NB4 (cell line): Measurements from ENCODE around the gene BPTF.
"Not testable (repeated sequence)": the region's sequence is repeated elsewhere in the genome, so short reads cannot be mapped to it uniquely, and the experiment has no call there.

ENCODE experiments used
- DNase-seq: peaks from one replicate; pipeline ENCODE4 v3.0.0; 2010; ENCODE audit warnings: low read depth
- H3K4me3 ChIP-seq: one replicate; pipeline ENCODE4 v1.5.1; 2011; ENCODE audit warnings: mild to moderate bottlenecking, low read depth, low read length, moderate library complexity
- CTCF ChIP-seq: IDR thresholded peaks from one replicate; pipeline ENCODE4 v1.5.1; 2012; ENCODE audit warnings: low read depth, low read length
- MYC ChIP-seq: IDR thresholded peaks from 2 replicates; pipeline ENCODE4 v1.6.1; 2011; ENCODE audit warnings: low read depth, low read length
- POLR2A ChIP-seq: IDR thresholded peaks from 2 replicates; pipeline ENCODE4 v1.6.1; 2011; ENCODE audit warnings: mild to moderate bottlenecking; ENCODE audit not compliant: insufficient read length; ENCODE audit errors: extremely low read depth
- TF ChIP-seq, protein P1 (sequence below): IDR thresholded peaks from 2 replicates; pipeline ENCODE4 v1.6.1; 2011; ENCODE audit warnings: low read depth, low read length

Gene BPTF

GRCh38 chr17:67974598-67975066, 149.3 kb downstream of the BPTF start:
- no peak for TF ChIP-seq POLR2A
- no peak overlapping the region for H3K4me3 ChIP-seq
- DNase-seq = no peak

DNA sequence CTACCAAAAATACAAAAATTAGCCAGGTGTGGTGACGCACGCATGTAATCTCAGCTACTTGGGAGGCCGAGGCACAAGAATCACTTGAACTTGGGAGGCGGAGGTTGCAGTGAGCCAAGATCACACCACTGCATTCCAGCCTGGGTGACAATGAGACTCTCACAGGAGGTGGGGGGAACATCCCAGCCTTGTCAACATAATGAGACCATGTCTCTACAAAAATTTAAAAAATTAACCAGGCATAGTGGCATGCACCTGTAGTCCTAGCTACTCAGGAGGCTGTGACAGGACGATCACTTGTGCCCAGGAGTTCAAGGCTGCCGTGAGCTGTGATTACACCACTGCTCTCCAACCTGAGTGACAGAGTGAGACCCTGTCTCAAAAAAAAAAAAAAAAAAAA, 151.0 kb downstream of the BPTF start:
- H3K4me3 ChIP-seq, DNase-seq: not testable (repeated sequence)

DNA sequence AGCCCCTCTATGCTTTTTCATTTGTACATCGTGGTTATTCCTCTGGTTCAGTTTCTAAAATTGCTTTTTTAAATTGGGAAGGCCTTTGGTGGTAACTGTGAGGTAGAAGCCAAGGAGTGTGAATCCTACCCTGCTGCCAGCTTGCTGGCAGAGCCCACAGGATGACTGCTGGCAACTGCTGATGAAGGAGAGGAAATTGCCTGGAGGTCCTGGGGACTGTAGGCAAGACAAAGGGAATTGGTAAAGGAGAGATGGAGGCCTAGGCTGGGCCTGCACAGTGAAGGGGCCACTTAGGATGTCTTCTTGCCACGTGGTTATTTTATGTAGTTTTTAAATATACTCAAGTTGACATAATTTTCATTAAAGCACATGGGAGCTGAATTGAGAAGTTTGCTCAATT, 155.2 kb downstream of the BPTF start:
- no peak overlapping the region for H3K4me3 ChIP-seq
- TF ChIP-seq MYC = no peak
- DNase-seq = no peak

DNA sequence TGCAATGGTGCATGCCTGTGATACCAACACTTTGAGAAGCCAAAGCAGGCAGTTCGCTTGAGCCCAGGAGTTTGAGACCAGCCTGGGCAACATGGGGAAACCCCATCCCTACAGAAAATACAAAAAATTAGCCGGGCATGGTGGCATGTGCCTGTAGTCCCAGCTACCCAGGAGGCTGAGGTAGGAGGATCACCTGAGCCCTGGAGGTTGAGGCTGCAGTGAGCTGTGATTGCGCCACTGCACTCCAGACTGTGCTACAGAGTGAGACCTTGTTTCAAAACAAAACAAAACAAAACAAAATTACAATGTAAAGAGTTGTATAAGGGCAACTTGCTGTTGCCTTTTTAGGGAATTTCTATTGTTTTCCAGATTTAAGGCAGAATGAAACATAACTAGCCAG, 155.6 kb downstream of the BPTF start:
- not testable (repeated sequence) for DNase-seq, H3K4me3 ChIP-seq

GRCh38 chr17:67982034-67982640, 156.8 kb downstream of the BPTF start:
- TF ChIP-seq CTCF (no peak), MYC (no peak), POLR2A (no peak)
- TF ChIP-seq, protein P1, sequence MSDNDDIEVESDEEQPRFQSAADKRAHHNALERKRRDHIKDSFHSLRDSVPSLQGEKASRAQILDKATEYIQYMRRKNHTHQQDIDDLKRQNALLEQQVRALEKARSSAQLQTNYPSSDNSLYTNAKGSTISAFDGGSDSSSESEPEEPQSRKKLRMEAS = no peak
- DNase-seq = no peak
- no peak overlapping the region for H3K4me3 ChIP-seq

GRCh38 chr17:67982686-67983382, 157.5 kb downstream of the BPTF start:
- no peak for DNase-seq
- TF ChIP-seq MYC (no peak), CTCF (no peak), POLR2A (no peak)
- TF ChIP-seq, protein P1 = no peak
- no peak overlapping the region for H3K4me3 ChIP-seq

DNA sequence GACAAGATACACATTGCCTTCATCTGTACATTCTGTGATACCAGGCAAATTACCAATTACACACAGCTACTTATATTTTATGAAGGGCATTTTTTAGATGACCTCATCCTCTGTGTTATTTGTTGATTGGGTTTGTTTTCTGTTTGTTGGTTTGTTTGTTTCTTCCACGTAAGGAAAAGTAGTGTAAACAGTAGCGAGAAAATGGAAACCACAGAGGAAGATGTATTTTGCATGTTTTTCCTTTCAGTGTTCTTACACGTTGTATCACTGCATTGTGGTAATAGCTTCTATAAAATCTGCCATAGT, 158.0 kb downstream of the BPTF start:
- no peak for DNase-seq
- no peak overlapping the region for H3K4me3 ChIP-seq
- TF ChIP-seq, protein P1 = no peak
- TF ChIP-seq CTCF (no peak), POLR2A (no peak), MYC (no peak)

DNA sequence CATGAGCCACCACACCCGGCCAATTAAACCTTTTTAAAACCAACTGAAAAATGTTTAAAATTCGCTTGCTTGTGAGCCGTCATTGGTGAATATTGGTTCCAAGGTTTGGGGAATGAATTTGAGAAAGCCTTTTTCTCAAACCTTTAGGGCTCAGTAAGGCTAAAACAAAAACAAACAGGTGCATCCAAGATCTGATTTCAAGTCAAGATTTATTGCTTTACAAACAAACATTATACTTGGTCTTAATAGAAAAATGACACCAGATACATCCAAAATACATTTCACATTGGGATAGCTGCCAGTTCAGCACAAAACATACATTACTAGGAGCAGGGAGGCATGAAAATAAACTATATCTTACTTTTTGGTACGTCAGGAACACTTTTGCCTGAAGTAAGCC, 165.6 kb downstream of the BPTF start:
- no peak for DNase-seq
- TF ChIP-seq, protein P1 = no peak
- TF ChIP-seq CTCF (no peak), POLR2A (no peak), MYC (no peak)
- H3K4me3 ChIP-seq = no peak overlapping the region
